Retinal pigment epithelial cell (primary cell): ENCODE data around the gene TSSK1B.
"Not testable (repeated sequence)": the region's sequence is repeated elsewhere in the genome, so short reads cannot be mapped to it uniquely, and the experiment has no call there.

Experiments used
- DNase-seq: peaks from one replicate; pipeline ENCODE4 v3.0.0-alpha.2; 2010; ENCODE audit warnings: low read depth
- H3K4me3 ChIP-seq: 2 replicates; pipeline ENCODE4 v1.5.1; 2011; ENCODE audit warnings: mild to moderate bottlenecking, low read length, control low read depth, moderate library complexity
- TF ChIP-seq, protein P1 (sequence below): conservative IDR thresholded peaks from 2 replicates; pipeline ENCODE4 v1.5.1; 2011; ENCODE audit warnings: low read depth, low read length, control low read depth, inconsistent platforms

Gene TSSK1B

DNA sequence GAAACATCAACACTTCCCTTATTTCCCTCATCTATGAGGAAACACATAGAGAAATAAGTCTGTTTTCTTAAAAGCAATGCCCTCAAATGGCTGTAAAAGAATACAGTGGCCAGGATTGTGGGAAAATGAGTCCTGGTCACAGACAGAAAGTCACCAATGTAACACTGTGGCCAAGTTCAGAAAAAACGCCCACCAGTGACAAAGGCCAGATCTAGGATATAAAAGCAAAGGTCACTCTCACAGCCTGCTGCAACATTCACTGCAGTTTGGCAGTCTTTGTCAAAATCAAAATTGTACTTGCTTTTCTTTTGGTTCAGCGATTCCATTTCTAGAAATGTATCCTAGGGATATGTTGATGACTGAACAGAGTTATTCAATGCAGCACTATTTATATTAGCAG is 30.5 kb downstream of the TSSK1B start:
- no peak for DNase-seq
- H3K4me3 ChIP-seq = no peak overlapping the region
- TF ChIP-seq, protein P1, sequence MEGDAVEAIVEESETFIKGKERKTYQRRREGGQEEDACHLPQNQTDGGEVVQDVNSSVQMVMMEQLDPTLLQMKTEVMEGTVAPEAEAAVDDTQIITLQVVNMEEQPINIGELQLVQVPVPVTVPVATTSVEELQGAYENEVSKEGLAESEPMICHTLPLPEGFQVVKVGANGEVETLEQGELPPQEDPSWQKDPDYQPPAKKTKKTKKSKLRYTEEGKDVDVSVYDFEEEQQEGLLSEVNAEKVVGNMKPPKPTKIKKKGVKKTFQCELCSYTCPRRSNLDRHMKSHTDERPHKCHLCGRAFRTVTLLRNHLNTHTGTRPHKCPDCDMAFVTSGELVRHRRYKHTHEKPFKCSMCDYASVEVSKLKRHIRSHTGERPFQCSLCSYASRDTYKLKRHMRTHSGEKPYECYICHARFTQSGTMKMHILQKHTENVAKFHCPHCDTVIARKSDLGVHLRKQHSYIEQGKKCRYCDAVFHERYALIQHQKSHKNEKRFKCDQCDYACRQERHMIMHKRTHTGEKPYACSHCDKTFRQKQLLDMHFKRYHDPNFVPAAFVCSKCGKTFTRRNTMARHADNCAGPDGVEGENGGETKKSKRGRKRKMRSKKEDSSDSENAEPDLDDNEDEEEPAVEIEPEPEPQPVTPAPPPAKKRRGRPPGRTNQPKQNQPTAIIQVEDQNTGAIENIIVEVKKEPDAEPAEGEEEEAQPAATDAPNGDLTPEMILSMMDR = no peak

- H3K4me3 ChIP-seq, DNase-seq: not testable (repeated sequence)
These were observed 36.8 kb downstream of the TSSK1B start for GRCh38 chr5:113397986-113398385.

- no peak overlapping the region for H3K4me3 ChIP-seq
- TF ChIP-seq, protein P1 = no peak
- DNase-seq = no peak
These were observed 37.7 kb downstream of the TSSK1B start for GRCh38 chr5:113397046-113397445.

GRCh38 chr5:113394658-113395057 is 40.1 kb downstream of the TSSK1B start:
- TF ChIP-seq, protein P1 = no peak
- DNase-seq = no peak
- H3K4me3 ChIP-seq = no peak overlapping the region

DNA sequence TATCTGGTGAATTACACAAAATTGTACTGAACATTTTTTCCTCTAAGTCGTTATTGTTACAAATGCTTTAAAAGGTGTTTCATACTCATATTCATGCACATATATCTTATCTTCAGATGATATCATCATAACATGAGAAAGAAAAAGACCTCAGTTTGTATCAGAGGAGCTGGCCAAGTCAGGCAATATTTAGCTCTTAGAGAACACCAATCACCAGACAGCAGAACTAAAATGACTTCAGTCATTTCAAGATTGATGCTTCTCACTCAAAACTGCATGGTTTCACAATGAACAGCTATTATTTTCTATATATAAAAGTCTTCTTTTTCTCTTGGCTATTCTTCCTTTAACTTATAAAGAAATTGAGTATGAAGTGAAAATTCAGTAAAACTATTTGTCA is 44.6 kb downstream of the TSSK1B start:
- H3K4me3 ChIP-seq = no peak overlapping the region
- DNase-seq = no peak
- TF ChIP-seq, protein P1 = no peak

DNA sequence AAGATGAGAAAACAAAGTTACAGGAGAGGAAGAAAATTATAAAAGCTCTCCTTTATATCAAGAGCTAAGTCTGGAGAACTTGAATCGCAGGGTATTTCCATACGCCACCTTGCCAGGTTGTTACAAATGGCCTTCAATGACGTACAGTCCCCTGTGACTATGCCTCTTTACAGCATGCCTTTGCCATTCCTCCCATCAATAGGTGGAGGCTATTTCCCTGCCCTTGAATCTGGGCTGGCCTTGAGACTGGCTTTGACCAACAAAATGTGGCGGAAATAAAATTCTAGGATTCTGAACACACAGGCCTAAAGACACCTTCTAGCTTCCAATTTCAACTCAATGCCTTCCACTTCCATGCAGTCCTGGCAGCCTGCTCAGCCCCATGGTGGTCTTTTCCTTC is 45.7 kb downstream of the TSSK1B start:
- H3K4me3 ChIP-seq = no peak overlapping the region
- TF ChIP-seq, protein P1 = no peak
- no peak for DNase-seq

DNA sequence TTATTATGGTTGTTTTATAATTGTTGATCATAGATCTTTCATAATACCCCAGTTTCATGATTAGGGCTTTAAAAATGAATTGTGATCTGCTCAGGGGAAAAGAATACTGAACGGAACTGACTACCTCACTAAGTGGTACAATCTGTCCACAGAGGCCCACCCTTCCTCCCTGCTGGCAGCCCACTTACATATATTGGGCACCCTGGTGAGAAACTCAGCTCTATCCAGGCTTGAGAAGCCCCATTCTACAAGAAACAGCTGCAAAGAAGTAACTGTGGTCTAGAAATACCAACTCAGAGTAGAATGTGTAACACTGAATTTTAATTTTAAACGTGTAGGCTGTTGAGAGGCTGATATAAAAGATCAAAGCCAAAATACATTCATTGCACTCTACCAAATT is 46.9 kb downstream of the TSSK1B start:
- DNase-seq = no peak
- H3K4me3 ChIP-seq = no peak overlapping the region
- TF ChIP-seq, protein P1 = no peak

- H3K4me3 ChIP-seq = no peak overlapping the region
- TF ChIP-seq, protein P1 = no peak
- DNase-seq = no peak
These were observed 50.0 kb downstream of the TSSK1B start for GRCh38 chr5:113384782-113385285.
